Activated CD4-positive, alpha-beta T cell treated with anti-CD3 and anti-CD28 coated beads for 4 hours (primary cell): ENCODE measurements around the gene TXNDC11.
A peak's percentile ranks its signal among the peaks of the same experiment; 100 is the strongest.

ENCODE experiments used
- DNase-seq, 2 donors: peaks; one replicate each; pipeline ENCODE4 v3.0.0-alpha.2; 2020

The TXNDC11 gene

DNA sequence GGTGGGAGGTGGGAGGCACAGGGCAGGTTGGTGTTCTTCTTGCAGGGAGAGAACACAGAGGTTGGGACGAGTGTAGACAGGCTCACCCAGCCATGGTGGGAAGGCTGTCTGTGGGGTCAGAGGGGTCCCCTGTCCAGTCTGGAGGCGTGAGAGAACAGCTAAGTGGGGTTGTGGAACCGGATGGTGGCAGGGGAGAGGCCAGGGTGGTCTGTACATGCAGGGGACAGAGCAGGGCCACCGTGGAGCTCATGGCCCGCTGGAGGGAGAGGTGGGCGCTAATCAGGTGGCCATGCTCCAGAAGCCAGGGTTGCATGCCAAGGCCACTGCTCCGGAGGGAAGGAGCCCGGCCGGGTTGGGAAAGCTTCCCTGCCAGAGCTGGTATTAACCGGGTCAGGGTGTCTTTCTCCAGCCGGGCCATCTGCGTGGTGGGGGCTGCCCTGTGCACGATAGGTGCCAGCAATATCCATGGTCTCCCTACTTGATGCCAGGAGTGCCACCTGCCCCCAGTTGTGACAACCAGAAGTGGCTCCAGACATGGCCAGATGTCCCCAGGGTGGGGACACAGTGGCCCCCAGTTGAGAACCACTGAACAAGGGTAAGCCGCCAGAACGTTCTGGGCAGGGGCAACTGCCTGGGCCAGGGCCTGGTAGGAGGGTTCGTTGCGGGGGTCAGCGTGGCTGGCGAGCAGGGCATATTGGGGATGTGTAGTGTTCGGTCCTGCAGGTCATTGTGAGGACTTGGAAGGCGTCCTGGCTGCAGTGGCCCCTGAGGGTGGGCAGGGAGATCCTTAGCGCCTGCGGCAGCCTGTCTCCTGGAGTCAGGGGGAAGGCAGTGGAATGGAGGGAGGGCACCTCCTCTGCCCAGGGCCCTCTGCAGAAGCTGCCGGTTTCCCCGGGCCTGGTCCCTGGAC, 69.3 kb downstream of the TXNDC11 start:
- no peak for DNase-seq

- DNase-seq, result no peak
Observed at GRCh38 chr16:11672206-11673090, 70.2 kb downstream of the TXNDC11 start.

- no peak for DNase-seq
Observed at GRCh38 chr16:11671676-11672075, 71.0 kb downstream of the TXNDC11 start.

DNA sequence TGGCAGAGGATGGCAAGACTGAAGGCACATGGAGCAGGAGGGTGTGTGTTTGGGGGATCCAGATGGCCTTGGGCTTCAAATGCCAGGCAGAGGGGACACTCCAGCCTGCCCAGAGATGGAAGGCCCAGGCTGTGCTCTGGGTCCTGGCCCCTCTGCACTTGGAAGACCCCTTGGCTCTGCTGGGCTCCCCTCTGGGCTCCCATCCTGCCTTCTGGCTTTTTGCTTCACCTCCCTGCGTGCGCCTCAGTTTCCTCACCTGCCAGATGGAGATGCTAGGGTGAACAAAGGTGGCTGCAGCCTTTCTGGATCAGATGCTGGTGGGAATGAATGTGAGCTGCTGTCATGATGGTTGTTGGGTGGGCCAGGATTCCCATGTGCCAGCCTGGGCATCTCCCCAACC, 71.4 kb downstream of the TXNDC11 start:
- DNase-seq, result no peak

- peak in 1 of 2 donors; percentile 20 for DNase-seq
Observed at GRCh38 chr16:11670171-11671131, 72.2 kb downstream of the TXNDC11 start.

GRCh38 chr16:11669380-11670146, 73.1 kb downstream of the TXNDC11 start:
- no peak for DNase-seq

DNA sequence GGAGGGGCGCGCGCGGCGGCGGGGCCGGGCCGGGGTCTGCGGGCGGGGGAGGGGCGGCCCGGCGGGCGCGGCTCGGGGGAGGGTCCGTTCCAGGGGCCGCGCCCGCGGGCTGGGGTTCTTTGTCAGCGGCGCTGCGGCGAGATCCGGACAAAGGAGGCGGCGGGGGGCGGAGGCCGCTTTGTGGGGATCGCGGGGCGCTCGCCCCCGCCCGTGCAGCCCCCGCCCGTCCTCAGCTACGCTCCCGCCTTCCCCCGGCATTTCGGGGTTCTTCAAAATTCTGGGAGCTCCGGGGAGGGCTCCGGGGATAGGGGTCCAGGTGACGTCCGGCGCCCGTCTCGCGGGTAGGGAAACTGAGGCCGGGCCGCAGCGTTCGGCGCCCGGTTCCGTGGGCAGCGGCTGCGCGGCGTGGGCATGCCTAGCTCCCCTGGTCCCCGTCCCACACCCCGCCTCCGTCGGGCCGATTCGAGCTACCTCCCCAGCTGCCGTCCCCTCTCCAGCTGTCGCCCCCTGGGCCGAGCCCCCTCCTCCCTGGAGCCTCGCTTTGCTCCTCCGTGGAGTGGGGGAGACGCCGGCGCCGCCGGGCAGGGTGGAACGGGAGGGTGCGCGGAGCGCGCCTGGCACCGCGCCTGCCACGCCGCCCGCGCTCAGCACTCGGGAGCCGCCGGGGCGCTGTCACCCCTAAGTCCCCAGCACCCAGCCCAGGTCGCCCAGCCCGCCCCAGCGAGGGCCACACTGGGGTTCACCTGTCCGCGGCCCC, 73.9 kb downstream of the TXNDC11 start:
- peak in 1 of 2 donors; percentile 20 for DNase-seq

DNA sequence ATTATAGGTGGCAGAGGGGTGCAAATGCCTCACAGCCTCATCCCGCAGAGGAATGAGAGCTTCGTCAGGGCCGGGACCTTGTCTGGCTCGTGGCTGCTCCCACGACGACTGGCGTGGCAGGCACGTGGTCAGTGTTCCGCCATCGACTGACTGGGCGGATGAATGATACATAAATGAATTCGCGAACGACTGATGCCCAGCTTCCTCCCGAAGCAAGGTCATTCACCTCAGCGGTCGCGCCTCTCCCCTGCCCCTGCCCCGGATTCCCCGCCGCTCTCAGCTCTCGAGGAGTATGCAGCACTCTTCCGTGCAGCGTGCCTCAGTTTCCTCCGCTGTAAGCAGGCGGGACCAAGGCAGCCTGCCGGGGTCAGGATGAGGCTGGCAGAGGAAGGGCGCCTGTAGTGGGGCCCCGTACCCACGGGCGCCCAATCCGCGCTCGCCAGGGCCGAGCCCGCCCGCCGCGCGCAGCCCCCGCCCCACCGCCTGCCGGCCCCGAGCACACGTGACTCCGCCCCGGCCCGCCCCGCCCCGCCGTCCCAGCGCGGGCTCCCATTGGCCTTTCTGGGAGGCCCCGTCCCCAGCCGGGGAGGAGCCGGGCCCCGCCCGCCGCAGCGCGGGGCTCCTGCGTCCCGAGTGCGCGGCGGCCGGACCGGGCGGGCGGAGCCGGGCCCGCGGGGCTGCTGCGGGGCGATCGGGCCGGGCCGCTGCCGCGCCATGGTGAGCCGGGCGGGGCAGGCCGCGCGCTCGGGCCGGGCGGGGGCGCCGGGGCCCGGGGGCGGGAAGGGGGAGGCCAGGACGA, 74.6 kb downstream of the TXNDC11 start, which contains the start of gene SNN:
Gene SNN, plus strand, starts transcription at position 632 of the 799 bp plus-strand sequence. CDS start 7,605 bp downstream, outside the sequence.
- peak; percentile 80 to 81 for DNase-seq

GRCh38 chr16:11667221-11667823, 75.3 kb downstream of the TXNDC11 start:
- DNase-seq, result no peak

DNA sequence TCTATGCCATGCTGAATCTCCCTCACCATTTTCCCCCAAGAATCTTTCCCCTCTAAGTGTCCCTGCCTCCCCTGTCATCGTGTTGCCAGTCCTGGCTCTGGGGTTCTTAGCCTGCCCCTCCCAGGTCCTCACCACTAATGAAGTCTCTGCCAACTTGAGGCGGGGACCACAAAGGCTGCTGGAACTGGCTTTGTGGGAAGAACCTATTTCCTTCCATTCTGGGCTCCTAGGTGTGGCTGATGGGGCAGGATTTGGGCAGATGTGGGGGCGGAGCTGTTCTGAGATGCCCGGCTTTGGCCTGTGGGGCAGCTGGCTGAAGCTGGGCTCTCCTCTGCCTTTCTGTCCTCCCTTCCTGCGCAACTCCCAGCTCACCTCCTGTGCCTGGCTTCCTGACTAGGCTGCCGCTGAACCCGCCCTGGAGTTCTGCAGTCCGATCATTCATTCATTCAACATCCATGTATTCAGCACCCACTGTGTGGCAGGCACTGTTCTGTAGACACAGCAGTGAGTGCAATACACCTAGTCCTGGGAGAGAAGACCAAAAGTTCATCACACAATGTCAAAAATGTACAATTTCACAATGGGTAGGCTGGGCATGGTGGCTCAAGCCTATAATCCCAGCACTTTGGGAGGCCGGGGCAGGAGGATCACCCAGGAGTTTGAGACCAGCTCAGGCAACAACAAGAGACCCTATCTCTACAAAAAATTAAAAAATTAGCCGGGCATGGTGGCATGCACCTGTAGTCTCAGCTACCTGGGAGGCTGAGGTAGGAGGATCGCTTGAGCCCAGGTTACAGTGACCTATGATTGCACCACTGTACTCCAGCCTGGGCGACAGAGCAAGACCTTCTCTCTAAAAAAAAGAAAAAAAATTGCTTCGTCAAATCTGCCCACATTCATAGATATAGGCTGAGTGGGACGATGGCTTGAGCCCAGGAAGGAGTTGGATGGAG, 76.3 kb downstream of the TXNDC11 start:
- DNase-seq, result no peak

GRCh38 chr16:11665071-11665491, 77.6 kb downstream of the TXNDC11 start:
- peak in 1 of 2 donors; percentile 29 for DNase-seq

DNA sequence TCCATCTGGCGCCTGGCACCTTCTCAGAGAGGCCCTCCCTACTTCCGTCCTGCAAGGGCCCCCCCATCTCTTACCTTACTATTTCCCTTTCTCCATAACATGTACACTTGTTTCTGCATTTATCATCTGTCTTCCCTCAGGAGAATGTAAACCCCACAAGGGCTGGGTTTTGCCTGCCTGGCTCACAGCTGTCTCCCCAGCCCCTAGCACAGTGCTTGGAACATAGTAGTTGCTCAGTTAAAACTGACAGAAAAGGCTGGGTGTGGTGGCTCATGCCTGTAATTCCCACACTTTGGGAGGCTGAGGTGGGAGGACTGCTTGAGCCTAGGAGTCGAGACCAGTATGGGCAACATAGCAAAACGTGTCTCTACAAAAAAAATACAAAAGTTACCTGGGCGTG, 80.1 kb downstream of the TXNDC11 start:
- no peak for DNase-seq

GRCh38 chr16:11660565-11660964, 82.1 kb downstream of the TXNDC11 start:
- DNase-seq, result no peak

DNA sequence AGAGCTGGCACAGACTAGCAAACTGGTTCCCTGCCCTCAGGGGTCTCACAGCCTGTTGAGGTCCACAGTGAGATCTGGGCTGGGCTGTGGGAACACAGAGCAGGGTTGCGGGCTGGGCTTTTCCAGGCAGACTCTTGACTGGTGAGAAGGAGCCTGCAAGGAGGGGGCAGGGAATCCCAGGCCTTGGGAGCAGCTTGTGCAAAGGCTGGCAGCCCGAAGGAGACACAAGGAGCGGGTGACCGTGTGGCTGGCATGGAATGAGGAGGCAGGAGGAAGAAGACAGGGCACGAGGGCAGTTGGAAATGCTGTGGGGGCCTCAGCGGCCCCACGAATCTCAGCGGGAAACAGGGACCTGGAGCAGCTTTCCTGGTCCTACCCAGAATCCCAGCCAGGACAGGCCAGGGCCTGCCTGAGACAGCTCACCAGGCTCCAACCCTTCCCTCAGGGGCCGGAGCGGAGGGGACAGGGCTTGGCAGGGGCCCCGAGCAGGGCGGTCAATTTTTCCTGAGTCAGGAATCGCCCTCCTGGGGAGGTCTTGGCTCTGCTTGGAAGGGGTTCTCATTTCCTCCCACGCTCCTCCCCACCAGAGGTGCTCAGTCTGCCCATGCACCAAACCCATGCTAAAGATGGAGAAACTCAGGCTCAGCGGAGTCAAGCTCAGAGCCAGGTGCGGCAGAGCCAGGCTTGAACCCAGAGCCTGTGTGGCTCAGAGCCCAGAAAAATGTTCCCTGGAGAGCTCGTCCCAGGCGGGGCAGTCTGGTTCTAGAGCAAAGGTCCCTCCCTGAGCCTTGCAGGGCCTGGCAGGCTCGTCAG, 83.6 kb downstream of the TXNDC11 start:
- DNase-seq, result no peak

DNA sequence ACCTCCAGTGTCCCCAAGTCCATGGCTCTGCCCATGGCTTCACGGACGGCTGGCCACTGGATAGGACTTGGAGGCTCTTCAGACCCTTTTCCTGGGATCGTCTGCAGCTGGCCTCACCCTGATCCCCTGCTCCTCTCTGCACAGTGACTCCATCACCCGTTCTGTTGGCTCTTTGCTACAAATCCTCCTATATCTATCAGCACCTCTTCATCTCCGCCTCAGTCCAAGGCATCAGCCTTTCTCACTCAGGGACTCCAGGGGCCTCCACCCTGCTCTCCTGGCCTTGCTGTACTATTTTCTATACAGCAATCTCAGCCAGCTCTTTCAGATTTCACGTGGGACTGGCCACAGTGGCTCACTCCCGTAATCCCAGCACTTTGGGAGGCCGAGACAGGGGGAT, 85.1 kb downstream of the TXNDC11 start:
- DNase-seq, result no peak

GRCh38 chr16:11655655-11656054, 87.0 kb downstream of the TXNDC11 start:
- DNase-seq, result no peak

GRCh38 chr16:11651796-11652195, 90.9 kb downstream of the TXNDC11 start:
- no peak for DNase-seq
